MG63 (cell line): ENCODE results near the gene UCK1. TPM values are rescaled to one million over a fixed set of nuclear protein-coding genes. Genes with fewer than 3 reads are reported as not detected.
"Not testable (repeated sequence)": the region's sequence is repeated elsewhere in the genome, so short reads cannot be mapped to it uniquely, and the experiment has no call there.

Experiments used
- DNase-seq: peaks from one replicate; pipeline ENCODE4 v3.0.0-alpha.2; 2020
- H3K27me3 ChIP-seq: fragments of 250-450 bp; sonication (Bioruptor Pico); 2 replicates; pipeline ENCODE4 v1.5.1; 2020; ENCODE audit warnings: mild to moderate bottlenecking, moderate library complexity
- H3K36me3 ChIP-seq: fragments of 250-450 bp; sonication (Bioruptor Pico); 2 replicates; pipeline ENCODE4 v1.5.1; 2020; ENCODE audit warnings: mild to moderate bottlenecking, moderate library complexity
- H3K4me3 ChIP-seq: fragments of 250-450 bp; sonication (Bioruptor Pico); 2 replicates; pipeline ENCODE4 v1.5.1; 2020; ENCODE audit warnings: mild to moderate bottlenecking, moderate library complexity
- H3K9me3 ChIP-seq: fragments of 250-450 bp; sonication (Bioruptor Pico); 2 replicates; pipeline ENCODE4 v1.5.1; 2020; ENCODE audit warnings: mild to moderate bottlenecking, moderate library complexity
- total RNA-seq: library from RNA; depleted of rRNA; stranded (reverse); fragments of >200 nt; shearing (Covaris generic); gene quantifications from 2 replicates; pipeline ENCODE4 v1.2.3, GENCODE V29; 2014; ENCODE audit warnings: low replicate concordance

UCK1 gene
- total RNA-seq, 1 experiment from 2014 or later: 19.3 TPM

DNA sequence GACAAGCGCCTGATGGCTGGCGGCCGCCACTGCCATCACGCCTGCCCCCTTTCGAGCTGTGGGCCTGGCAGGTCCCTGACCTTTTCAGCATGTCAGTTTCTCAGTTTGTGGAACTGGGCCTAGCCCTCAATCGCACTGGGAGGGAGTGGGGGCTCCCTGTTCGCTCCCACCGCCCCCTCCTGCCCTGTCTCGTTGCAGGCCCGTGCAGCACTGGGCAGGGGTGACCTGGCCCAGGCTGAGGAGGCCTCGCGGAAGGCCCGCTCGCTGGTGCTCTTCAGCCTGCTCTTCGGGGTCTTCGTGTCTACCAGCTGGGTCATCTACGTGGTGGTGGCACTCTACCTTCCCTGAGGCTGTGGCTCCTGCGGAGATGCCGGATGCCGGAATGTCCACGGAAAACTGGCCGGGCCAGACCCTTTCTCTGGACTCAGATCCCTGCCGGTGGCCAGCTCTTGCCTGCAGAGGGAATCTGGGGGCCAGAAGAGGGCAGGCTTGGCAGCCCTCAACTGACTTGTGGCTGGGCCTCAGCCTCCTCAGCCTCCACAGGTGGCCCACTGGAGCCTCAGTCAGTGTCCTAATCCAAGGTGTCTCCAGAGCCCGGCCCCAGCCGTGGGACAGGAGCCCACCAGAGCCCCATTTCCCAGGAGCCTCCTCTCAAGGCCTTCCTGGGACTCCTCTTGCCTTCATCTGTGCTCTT lies 26.9 kb upstream of the UCK1 start:
- Histone ChIP-seq H3K4me3 (no peak overlapping the region), H3K9me3 (peaks cover 5% of the 10 kb centered on the region), H3K27me3 (no peaks in the 10 kb centered on the region), H3K36me3 (no peaks in the 10 kb centered on the region)
- DNase-seq: no peak

DNA sequence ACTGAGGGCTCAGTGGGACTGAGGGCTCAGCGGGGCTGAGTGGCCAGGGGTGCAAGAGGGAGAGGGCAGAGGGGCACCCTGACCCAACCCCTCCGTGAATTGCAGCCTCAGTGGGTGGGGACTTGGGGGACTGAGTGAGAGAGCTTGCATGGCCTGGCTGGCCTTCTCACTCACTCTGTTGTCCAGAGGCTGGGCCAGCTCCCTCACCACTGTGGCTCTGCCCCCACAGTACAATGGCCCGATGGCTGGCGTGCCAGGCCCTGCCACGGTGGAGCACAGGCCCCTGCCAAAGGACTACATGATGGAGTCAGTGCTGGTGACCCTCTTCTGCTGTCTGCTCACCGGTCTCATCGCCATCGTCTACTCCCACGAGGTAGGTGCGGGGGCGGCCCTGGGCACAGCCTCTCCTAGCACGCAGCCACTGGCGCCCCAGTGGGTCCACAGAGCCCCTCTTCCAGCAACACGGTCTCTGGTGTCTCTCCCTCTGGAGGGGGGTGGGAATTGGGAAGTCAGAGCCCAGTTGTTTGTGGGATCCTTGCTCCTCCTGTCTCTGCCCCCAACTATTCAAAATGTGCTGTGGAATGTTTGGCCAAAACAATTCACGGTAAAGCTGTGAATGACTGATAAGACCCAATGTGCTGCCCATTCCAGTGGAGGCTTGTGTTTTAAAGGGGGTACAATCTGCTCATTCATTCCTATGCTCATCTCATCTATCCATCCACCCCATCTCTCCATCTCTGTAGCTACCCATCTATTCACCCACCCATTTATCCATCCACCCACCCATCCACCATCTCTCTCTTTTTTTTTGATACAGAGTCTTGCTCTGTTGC lies 25.0 kb upstream of the UCK1 start:
- no peak for DNase-seq
- Histone ChIP-seq H3K4me3 (no peak overlapping the region), H3K36me3 (no peaks in the 10 kb centered on the region), H3K27me3 (no peaks in the 10 kb centered on the region), H3K9me3 (no peaks in the 10 kb centered on the region)

DNA sequence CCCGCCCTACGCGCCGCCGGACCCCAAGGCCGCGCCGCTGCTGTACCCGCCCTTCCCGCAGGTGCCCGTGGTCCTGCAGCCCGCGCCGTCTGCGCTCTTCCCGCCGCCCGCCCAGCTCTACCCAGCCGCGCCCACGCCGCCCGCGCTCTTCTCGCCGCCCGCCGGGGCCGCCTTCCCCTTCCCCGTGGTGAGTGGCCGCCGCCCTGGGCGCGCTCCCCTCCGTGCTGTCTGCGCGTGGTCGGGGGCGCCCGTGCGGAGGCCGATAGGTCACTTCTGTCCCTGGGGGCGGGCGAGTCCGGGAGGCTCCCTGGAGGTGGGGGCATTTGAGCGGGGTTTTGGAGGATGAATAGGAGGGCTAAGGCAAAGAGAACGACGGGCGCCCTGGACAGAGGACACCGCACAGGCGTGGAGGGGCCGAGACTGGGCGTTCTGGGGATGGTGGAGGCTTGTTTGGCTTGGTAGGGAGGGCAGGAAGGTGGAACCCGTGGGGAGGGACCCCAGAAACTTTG lies 23.8 kb upstream of the UCK1 start:
- no peak overlapping the region for H3K4me3 ChIP-seq
- no peaks in the 10 kb centered on the region; the same call in 1 of the 2 replicates for H3K27me3 ChIP-seq
- no peaks in the 10 kb centered on the region for H3K36me3 ChIP-seq
- H3K9me3 ChIP-seq: no peaks in the 10 kb centered on the region
- DNase-seq: no peak

DNA sequence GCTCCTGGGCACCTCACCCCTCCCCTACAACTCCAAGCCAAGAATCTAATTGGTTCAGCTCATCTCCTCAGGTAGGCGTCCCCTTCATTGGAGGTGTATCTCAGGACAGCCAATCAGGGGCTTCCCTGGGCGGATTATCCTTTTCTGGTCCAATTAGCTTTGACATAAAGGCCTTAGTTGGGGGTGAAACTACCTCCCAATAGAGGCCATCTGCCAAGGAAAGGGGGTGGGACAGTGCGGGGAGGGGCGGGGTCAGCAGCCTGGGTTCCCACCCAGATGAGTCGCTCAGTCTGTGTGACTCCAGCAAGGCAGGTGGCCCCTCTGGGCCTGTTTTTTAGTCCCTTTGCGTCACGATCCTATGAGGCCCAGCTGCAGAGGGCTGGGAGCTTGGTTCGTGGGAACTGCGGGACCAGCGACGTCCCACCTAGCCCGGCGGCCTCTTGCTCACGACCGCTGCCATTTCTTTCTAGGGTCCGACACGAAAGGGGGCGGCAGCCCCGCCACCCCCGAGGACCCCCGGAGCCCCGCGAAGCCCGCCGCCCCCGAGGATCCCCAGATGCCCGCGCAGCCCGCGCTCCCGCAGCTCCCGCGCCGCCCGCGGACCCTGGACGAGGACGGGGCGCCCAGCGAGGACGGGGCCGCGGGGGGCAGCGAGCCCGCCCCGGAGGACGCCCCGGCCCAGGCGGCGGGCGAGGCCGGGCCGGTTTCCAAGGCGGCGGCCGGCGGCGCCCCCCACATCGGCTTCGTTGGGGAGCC lies 23.2 kb upstream of the UCK1 start:
- Histone ChIP-seq H3K9me3 (no peaks in the 10 kb centered on the region), H3K27me3 (no peaks in the 10 kb centered on the region; the same call in 1 of the 2 replicates), H3K36me3 (no peaks in the 10 kb centered on the region), H3K4me3 (no peak overlapping the region)
- no peak for DNase-seq

GRCh38 chr9:131552030-131552429 lies 21.0 kb upstream of the UCK1 start:
- Histone ChIP-seq H3K9me3 (no peaks in the 10 kb centered on the region), H3K4me3 (no peak overlapping the region), H3K36me3 (no peaks in the 10 kb centered on the region), H3K27me3 (peaks cover 14% of the 10 kb centered on the region)
- DNase-seq: no peak

DNA sequence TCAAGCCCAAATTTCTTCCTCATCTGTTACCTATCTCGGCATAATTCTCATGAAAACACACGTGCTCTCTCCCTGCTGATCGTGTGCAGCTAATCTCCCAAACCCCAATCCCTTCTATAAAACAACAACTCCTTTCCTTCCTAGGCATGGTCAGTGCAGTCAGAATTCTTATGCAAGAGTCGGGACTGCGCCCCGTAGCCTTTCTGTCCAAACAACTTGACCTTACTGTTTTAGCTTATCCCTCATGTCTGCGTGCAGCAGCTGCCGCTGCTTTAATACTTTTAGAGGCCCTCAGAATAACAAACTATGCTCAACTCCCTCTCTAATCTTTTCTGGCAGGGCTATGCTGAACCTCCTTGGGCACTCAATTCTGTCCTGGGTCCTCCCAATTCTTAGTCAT lies 19.4 kb upstream of the UCK1 start:
- H3K9me3 ChIP-seq, H3K4me3 ChIP-seq, DNase-seq, H3K36me3 ChIP-seq: not testable (repeated sequence)
- peaks cover 24% of the 10 kb centered on the region for H3K27me3 ChIP-seq

GRCh38 chr9:131549186-131549585 lies 18.1 kb upstream of the UCK1 start:
- not testable (repeated sequence) for H3K36me3 ChIP-seq, H3K9me3 ChIP-seq, H3K4me3 ChIP-seq, DNase-seq
- peaks cover 24% of the 10 kb centered on the region for H3K27me3 ChIP-seq

GRCh38 chr9:131546336-131547084 lies 15.4 kb upstream of the UCK1 start:
- peaks cover 18% of the 10 kb centered on the region for H3K9me3 ChIP-seq
- no peak overlapping the region for H3K4me3 ChIP-seq
- DNase-seq: no peak
- peaks cover 24% of the 10 kb centered on the region for H3K27me3 ChIP-seq
- no peaks in the 10 kb centered on the region for H3K36me3 ChIP-seq

- Histone ChIP-seq H3K27me3 (peaks cover 24% of the 10 kb centered on the region), H3K36me3 (no peaks in the 10 kb centered on the region), H3K9me3 (peaks cover 18% of the 10 kb centered on the region), H3K4me3 (no peak overlapping the region)
- DNase-seq: no peak
These were observed 14.8 kb upstream of the UCK1 start for GRCh38 chr9:131545786-131546335.

DNA sequence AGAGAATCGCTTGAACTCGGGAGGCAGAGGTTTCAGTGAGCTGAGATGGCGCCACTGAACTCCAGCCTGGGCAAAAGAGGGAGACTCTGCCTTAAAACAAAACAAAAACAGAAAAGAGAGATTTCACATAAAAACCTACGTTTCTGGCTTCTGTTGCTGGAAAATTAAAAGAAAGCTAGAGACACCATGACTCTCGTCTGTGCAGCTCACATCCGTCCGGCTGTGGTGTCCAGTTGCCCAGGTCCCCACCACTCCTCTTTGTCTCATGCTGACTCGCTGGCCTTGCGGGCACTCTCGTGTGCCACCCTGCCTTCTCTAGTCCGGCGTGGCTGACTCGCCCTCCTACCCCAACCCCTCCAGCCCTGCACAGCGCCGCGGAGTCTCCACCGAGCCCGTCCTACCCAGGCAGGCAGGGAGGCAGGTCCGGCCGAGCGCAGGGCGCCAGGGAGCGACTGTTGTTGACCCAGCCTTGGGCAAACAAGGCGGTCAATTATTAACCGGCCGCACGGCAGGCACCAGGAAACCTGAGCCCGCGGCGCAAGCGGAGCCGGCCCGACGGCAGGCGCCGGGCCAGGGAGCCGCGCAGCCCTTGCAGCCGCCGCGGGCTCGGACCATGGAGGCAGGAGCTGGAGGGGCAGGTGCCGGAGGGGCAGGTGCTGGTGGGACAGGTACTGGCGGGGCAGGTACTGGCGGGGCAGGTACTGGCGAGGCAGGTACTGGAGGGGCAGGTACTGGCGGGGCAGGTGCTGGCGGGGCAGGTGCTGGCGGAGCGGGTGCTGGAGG lies 14.1 kb upstream of the UCK1 start, which contains the start of gene PRRT1B:
Gene PRRT1B (plus strand): TSS at position 521 of the 783 bp plus-strand sequence. CDS start 93 bp downstream, at position 614.
- Histone ChIP-seq H3K9me3 (peaks cover 18% of the 10 kb centered on the region), H3K27me3 (peaks cover 24% of the 10 kb centered on the region), H3K36me3 (no peaks in the 10 kb centered on the region), H3K4me3 (no peak within 1 kb of the TSS)
- no peak for DNase-seq

DNA sequence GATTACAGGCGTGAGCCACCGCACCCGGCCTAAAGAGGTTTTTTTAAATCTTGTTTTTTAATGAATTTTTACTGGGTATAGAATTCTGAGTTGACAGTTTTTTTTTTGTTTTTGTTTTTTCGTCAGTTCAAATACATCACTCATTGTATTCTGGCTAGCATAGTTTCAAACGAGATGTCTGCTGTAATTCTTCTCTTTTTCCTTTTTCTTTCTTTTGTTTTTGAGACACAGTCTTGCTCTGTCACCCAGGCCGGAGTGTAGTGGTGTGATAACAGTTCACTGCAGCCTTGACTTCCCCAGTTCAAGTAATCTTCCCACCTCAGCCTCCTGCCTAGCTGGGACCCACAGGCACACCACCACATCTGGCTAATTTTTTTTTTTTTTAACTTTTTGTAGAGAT lies 12.1 kb upstream of the UCK1 start:
- H3K27me3 ChIP-seq: peaks cover 18% of the 10 kb centered on the region
- no peak overlapping the region for H3K4me3 ChIP-seq
- DNase-seq: no peak
- peaks cover 18% of the 10 kb centered on the region for H3K9me3 ChIP-seq
- H3K36me3 ChIP-seq: no peaks in the 10 kb centered on the region

DNA sequence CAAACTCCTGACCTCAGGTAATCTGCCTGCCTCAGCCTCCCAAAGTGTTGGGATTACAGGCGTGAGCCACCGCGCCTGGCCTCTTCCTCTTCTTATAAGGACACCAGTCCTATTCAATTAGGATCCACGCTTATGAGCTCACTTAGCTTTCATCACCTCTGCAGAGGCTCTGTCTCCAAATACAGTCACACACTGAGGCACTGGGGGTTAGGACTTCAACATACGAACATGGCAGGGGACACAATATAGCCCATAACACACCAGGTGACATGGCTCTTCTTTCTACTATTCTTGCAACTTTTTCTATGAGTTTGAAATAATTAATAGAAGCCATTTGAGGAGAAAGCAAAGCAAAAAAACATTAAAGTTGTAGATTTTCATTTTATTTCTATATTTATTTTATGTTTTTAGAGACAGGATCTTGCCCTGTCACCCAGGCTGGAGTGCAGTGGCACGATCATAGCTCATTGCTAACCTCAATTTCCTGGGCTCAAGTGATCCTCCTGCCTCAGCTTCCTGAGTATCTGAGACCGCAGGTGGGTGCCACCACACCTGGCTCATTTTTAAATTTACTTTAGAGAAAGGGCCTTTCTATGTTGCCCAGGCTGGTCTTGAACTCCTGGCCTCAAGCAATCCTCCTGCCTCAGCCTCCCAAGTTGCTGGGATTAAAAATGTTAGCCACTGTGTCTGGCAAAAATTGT lies 8.3 kb upstream of the UCK1 start:
- DNase-seq: no peak
- H3K9me3 ChIP-seq: peaks cover 14% of the 10 kb centered on the region
- H3K27me3 ChIP-seq: no peaks in the 10 kb centered on the region
- H3K36me3 ChIP-seq: no peaks in the 10 kb centered on the region
- H3K4me3 ChIP-seq: no peak overlapping the region

GRCh38 chr9:131537946-131538345 lies 6.9 kb upstream of the UCK1 start:
- no peak for DNase-seq
- Histone ChIP-seq H3K4me3 (no peak overlapping the region), H3K27me3 (no peaks in the 10 kb centered on the region), H3K9me3 (peaks cover 2% of the 10 kb centered on the region), H3K36me3 (no peaks in the 10 kb centered on the region)

DNA sequence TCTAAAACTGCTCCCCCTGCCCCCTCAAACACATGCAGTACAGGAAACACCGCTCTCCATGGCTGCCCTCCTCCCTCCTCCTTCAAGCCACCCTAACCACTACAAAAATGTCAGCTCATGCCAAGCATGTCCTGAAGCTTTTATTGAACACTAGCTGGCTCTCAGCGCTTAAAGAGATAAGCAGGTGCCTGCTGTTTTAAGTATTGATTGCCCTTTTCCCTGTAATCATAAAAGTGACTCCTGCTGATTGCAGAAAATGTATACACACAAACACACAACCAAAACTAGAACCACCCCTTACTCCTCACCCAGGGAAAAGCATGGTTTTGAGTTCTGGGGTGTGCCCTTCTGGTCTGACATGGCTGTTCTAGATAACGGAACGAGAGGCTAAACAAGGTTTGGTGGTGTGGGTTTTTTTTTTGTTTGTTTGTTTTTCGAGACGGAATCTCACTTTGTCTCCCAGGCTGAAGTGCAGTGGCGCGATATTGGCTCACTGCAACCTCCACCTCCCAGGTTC lies 3.7 kb upstream of the UCK1 start:
- no peak overlapping the region for H3K4me3 ChIP-seq
- H3K9me3 ChIP-seq: no peaks in the 10 kb centered on the region
- peaks cover 7% of the 10 kb centered on the region; the same call in 1 of the 2 replicates for H3K36me3 ChIP-seq
- H3K27me3 ChIP-seq: no peaks in the 10 kb centered on the region
- no peak for DNase-seq

- Histone ChIP-seq H3K27me3 (no peaks in the 10 kb centered on the region), H3K4me3 (peak overlapping the region; percentile 77), H3K36me3 (peaks cover 19% of the 10 kb centered on the region), H3K9me3 (no peaks in the 10 kb centered on the region)
- DNase-seq: peak; percentile 52
These were observed 530 bp downstream of the UCK1 start for GRCh38 chr9:131530546-131530919.
